GM23338 (cell line): Measurements from ENCODE around the gene TENM4.

Experiments
- CREB1 ChIP-seq: fragments of 250-450 bp; sonication (Bioruptor Pico); IDR thresholded peaks from 2 replicates; pipeline ENCODE4 v1.5.0; 2020; ENCODE audit warnings: low read depth, mild to moderate bottlenecking, moderate library complexity
- CTCF ChIP-seq, 2 experiments: fragments of 200-600 bp in 1 of 2; sonication (generic) in 1 of 2; conservative IDR thresholded peaks; 2 replicates each; pipeline versions ENCODE4 v1.5.1 to v1.6.1; 2016 to 2017; ENCODE audit warnings: antibody characterized with exemption in 2 of 2, low read depth in 2 of 2, mild to moderate bottlenecking in 2 of 2, moderate library complexity in 1 of 2
- POLR2AphosphoS5 ChIP-seq: IDR thresholded peaks from 2 replicates; pipeline ENCODE4 v1.6.1; 2016; ENCODE audit warnings: antibody characterized with exemption, low read depth

GRCh38 chr11:78641541-78641940, 799.3 kb downstream of the TENM4 start:
- TF ChIP-seq CTCF (conservative IDR thresholded peaks at IDR 0.05; ENCODE audit: low read depth in 2 of 2), result no peak
- TF ChIP-seq POLR2AphosphoS5, result no peak
- TF ChIP-seq CREB1 (CRISPR knock-in tag), result no peak
